ENCODE results near the gene SLC40A1. TPM values are rescaled to one million over a fixed set of nuclear protein-coding genes. Genes with fewer than 3 reads are reported as not detected.

The SLC40A1 gene
- total and polyA plus RNA-seq, 2 donors (not counting 1 experiment from before 2014, with no cell fraction given) = 17.2 to 97.4 TPM

DNA sequence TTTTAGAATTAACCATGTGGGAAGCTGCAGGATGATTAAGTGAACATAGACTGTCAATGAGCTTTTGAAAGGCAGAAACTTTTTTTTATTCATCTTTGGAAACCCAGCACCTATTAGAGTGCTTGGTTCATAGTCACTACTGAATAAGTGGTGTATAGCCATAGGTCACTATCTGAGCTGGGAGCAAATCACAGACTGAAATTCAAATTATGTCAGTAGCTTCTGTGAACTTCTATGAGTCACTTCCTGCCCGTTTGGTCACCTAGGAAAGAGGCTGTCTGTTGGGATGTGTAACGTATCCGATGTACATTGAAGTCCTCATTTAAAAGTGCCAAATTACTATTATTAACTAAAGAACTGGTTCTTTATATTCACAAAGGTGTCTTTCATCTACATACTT lies 20.5 kb upstream of the SLC40A1 start:
- Histone ChIP-seq H3K9ac (ENCODE audit: insufficient read depth, low read length) (no peak overlapping the region), H3K4me3 (replicated peaks in 1 of 4; ENCODE audit: control extremely low read depth in 1 of 4, insufficient read depth in 1 of 4, low read depth in 3 of 4, low read length in 4 of 4) (no peak overlapping the region), H4K20me1 (ENCODE audit: control insufficient read depth, extremely low read depth, insufficient read depth, low read length) (no peaks in the 10 kb centered on the region), H3K27me3 (ENCODE audit: control insufficient read depth, insufficient read depth, low read length) (no peaks in the 10 kb centered on the region), H3K36me3 (ENCODE audit: control insufficient read depth, insufficient read depth, low read length) (no peaks in the 10 kb centered on the region), H3K79me2 (ENCODE audit: control insufficient read depth, insufficient read depth, low read length) (no peaks in the 10 kb centered on the region), H3K9me3 (ENCODE audit: control insufficient read depth, insufficient read depth, low read depth, low read length) (no peaks in the 10 kb centered on the region), H2AFZ (ENCODE audit: low read length) (no peak overlapping the region), H3K27ac (ENCODE audit: insufficient read depth, low read length) (no peak overlapping the region), H3K4me1 (ENCODE audit: control insufficient read depth, extremely low read depth, insufficient read depth, low read length) (no peaks in the 10 kb centered on the region), H3K4me2 (ENCODE audit: extremely low read depth, insufficient read depth, low read length) (no peak overlapping the region)
- TF ChIP-seq, protein P1, sequence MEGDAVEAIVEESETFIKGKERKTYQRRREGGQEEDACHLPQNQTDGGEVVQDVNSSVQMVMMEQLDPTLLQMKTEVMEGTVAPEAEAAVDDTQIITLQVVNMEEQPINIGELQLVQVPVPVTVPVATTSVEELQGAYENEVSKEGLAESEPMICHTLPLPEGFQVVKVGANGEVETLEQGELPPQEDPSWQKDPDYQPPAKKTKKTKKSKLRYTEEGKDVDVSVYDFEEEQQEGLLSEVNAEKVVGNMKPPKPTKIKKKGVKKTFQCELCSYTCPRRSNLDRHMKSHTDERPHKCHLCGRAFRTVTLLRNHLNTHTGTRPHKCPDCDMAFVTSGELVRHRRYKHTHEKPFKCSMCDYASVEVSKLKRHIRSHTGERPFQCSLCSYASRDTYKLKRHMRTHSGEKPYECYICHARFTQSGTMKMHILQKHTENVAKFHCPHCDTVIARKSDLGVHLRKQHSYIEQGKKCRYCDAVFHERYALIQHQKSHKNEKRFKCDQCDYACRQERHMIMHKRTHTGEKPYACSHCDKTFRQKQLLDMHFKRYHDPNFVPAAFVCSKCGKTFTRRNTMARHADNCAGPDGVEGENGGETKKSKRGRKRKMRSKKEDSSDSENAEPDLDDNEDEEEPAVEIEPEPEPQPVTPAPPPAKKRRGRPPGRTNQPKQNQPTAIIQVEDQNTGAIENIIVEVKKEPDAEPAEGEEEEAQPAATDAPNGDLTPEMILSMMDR (conservative IDR thresholded peaks at IDR 0.05 in 1 of 2, IDR thresholded peaks at IDR 0.05 in 1 of 2; ENCODE audit: low read depth in 1 of 2, low read length in 2 of 2) = no peak
- TF ChIP-seq EZH2 (IDR thresholded peaks at IDR 0.05; ENCODE audit: low read length, missing control alignments) = no peak
- DNase-seq (ENCODE audit: low read depth in 2 of 2) = peak in 1 of 2 donors; percentile 69

DNA sequence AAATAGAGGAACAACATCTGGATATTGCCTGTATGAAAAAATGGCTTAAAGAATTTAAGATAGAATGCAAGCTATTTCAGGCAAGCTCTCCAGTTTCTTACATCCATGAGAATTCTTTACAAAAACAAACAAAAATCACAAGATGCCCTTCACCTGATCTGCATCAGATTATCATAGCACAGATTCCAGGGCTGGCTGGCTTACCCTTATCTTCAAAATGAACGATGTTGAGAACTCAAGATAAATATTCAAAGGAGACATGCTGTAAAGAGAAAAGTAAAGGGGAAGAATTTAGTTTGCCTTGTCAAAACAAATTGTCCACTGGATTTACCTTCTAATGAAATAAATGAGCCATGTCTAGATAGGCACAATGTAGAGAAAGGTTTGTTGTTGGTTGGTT lies 18.7 kb upstream of the SLC40A1 start:
- DNase-seq (ENCODE audit: low read depth in 2 of 2) = peak in 1 of 2 donors; percentile 73
- H3K27me3 ChIP-seq (ENCODE audit: control insufficient read depth, insufficient read depth, low read length) = no peaks in the 10 kb centered on the region
- H4K20me1 ChIP-seq (ENCODE audit: control insufficient read depth, extremely low read depth, insufficient read depth, low read length) = no peaks in the 10 kb centered on the region
- H3K36me3 ChIP-seq (ENCODE audit: control insufficient read depth, insufficient read depth, low read length) = no peaks in the 10 kb centered on the region
- no peaks in the 10 kb centered on the region for H3K9me3 ChIP-seq (ENCODE audit: control insufficient read depth, insufficient read depth, low read depth, low read length)
- H3K27ac ChIP-seq (ENCODE audit: insufficient read depth, low read length) = no peak overlapping the region
- no peak overlapping the region for H3K9ac ChIP-seq (ENCODE audit: insufficient read depth, low read length)
- TF ChIP-seq EZH2 (IDR thresholded peaks at IDR 0.05; ENCODE audit: low read length, missing control alignments) = no peak
- TF ChIP-seq, protein P1 (conservative IDR thresholded peaks at IDR 0.05 in 1 of 2, IDR thresholded peaks at IDR 0.05 in 1 of 2; ENCODE audit: low read depth in 1 of 2, low read length in 2 of 2) = no peak
- H3K4me2 ChIP-seq (ENCODE audit: extremely low read depth, insufficient read depth, low read length) = no peak overlapping the region
- no peak overlapping the region for H2AFZ ChIP-seq (ENCODE audit: low read length)
- no peaks in the 10 kb centered on the region for H3K79me2 ChIP-seq (ENCODE audit: control insufficient read depth, insufficient read depth, low read length)
- H3K4me1 ChIP-seq (ENCODE audit: control insufficient read depth, extremely low read depth, insufficient read depth, low read length) = no peaks in the 10 kb centered on the region
- H3K4me3 ChIP-seq (replicated peaks in 1 of 4; ENCODE audit: control extremely low read depth in 1 of 4, insufficient read depth in 1 of 4, low read depth in 3 of 4, low read length in 4 of 4) = no peak overlapping the region

DNA sequence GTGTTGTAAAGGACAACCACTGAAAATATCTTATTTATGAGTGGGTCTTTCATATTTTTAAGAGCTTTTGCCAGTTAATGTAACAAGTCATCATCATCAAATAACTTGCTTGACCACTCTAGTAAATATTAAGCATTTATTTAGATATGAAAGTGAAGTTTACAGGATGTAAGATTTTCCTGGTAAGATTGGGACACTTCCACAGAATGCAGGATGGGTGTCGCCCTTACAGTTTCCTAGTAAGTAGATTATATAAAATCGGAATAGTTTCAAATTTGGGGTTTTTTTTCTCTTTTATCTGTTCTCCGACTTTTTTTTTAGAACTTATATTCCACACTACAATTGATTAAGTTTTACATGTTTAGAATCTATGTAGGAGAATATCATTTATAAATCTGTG lies 14.8 kb upstream of the SLC40A1 start:
- Histone ChIP-seq H3K9me3 (ENCODE audit: control insufficient read depth, insufficient read depth, low read depth, low read length) (no peaks in the 10 kb centered on the region), H3K4me3 (replicated peaks in 1 of 4; ENCODE audit: control extremely low read depth in 1 of 4, insufficient read depth in 1 of 4, low read depth in 3 of 4, low read length in 4 of 4) (no peak overlapping the region), H4K20me1 (ENCODE audit: control insufficient read depth, extremely low read depth, insufficient read depth, low read length) (no peaks in the 10 kb centered on the region), H3K9ac (ENCODE audit: insufficient read depth, low read length) (no peak overlapping the region), H2AFZ (ENCODE audit: low read length) (no peak overlapping the region), H3K79me2 (ENCODE audit: control insufficient read depth, insufficient read depth, low read length) (no peaks in the 10 kb centered on the region), H3K4me2 (ENCODE audit: extremely low read depth, insufficient read depth, low read length) (no peak overlapping the region), H3K27ac (ENCODE audit: insufficient read depth, low read length) (no peak overlapping the region), H3K27me3 (ENCODE audit: control insufficient read depth, insufficient read depth, low read length) (no peaks in the 10 kb centered on the region), H3K36me3 (ENCODE audit: control insufficient read depth, insufficient read depth, low read length) (no peaks in the 10 kb centered on the region), H3K4me1 (ENCODE audit: control insufficient read depth, extremely low read depth, insufficient read depth, low read length) (no peaks in the 10 kb centered on the region)
- DNase-seq (ENCODE audit: low read depth in 2 of 2) = no peak
- TF ChIP-seq EZH2 (IDR thresholded peaks at IDR 0.05; ENCODE audit: low read length, missing control alignments) = no peak
- TF ChIP-seq, protein P1 (conservative IDR thresholded peaks at IDR 0.05 in 1 of 2, IDR thresholded peaks at IDR 0.05 in 1 of 2; ENCODE audit: low read depth in 1 of 2, low read length in 2 of 2) = no peak
